Endothelial cell of umbilical vein (primary cell): ENCODE results near the gene PCDH9. TPM values are rescaled to one million over a fixed set of nuclear protein-coding genes. Genes with fewer than 3 reads are reported as not detected.
"Not testable (repeated sequence)": the region's sequence is repeated elsewhere in the genome, so short reads cannot be mapped to it uniquely, and the experiment has no call there.

ENCODE experiments used
- BruUV-seq: library from RNA; stranded (reverse); fragments of 400-500 nt; replicated peaks from 2 replicates; lab custom pipeline; 2021; lab: Mats Ljungman, UMichigan
- CTCF ChIA-PET: fragments of 300-600, 350-600 bp; sonication (Branson Sonifier 250); formaldehyde crosslinking; loops from one replicate; lab custom pipeline; 2021; ENCODE audit warnings: antibody characterized with exemption, inconsistent platforms; lab: Charles Lee
- POLR2A ChIA-PET: fragments of 300-600, 350-600 bp; sonication (Branson Sonifier 250); formaldehyde crosslinking; loops from one replicate; lab custom pipeline; 2021; ENCODE audit warnings: antibody characterized with exemption, inconsistent platforms; lab: Charles Lee
- DNase-seq: peaks from one replicate; pipeline ENCODE4 v3.0.0-alpha.2; 2011; ENCODE audit warnings: low read depth, low spot score
- FAIRE-seq: peaks from 2 replicates; lab custom pipeline; 2011; peaks lifted over from hg19 to GRCh38; lab: Jason Lieb, UNC
- H2AFZ ChIP-seq: 2 replicates; pipeline ENCODE4 v1.6.0; 2012; ENCODE audit warnings: low read depth, low read length, control low read depth, inconsistent platforms
- H3K27ac ChIP-seq: 2 replicates; pipeline ENCODE4 v1.5.1; 2011; ENCODE audit warnings: low read depth, mild to moderate bottlenecking, control low read depth, low read length, moderate library complexity; ENCODE audit not compliant: insufficient read depth
- H3K27me3 ChIP-seq, 2 experiments: 2 replicates each; pipeline versions ENCODE4 v1.6.0 to v1.6.1; 2011; ENCODE audit warnings: low read length in 2 of 2, mixed read lengths in 1 of 2; ENCODE audit not compliant: control insufficient read depth in 2 of 2, insufficient read depth in 2 of 2
- H3K36me3 ChIP-seq, 2 experiments: 2 replicates in 1 of 2; 3 replicates in 1 of 2; pipeline ENCODE4 v1.5.1; 2011; ENCODE audit warnings: low read length in 2 of 2, mild to moderate bottlenecking in 1 of 2, moderate library complexity in 1 of 2; ENCODE audit not compliant: control insufficient read depth in 2 of 2, insufficient read depth in 2 of 2; ENCODE audit errors: extremely low read depth in 1 of 2
- H3K4me1 ChIP-seq: 3 replicates; pipeline ENCODE4 v1.5.1; 2011; ENCODE audit warnings: mild to moderate bottlenecking, low read length; ENCODE audit not compliant: control insufficient read depth, insufficient read depth; ENCODE audit errors: extremely low read depth
- H3K4me2 ChIP-seq: 2 replicates; pipeline ENCODE4 v1.6.1; 2011; ENCODE audit warnings: low read length, control low read depth, mixed read lengths; ENCODE audit not compliant: insufficient read depth
- H3K4me3 ChIP-seq, 3 experiments: fragments of 200-600 bp in 1 of 3; sonication (generic), shearing (Covaris generic) in 1 of 3; replicated peaks in 1 of 3; 2 replicates each; pipeline ENCODE4 v1.5.1; 2011 to 2016; ENCODE audit warnings: control low read depth in 3 of 3, low read length in 3 of 3, mild to moderate bottlenecking in 2 of 3, inconsistent platforms in 1 of 3, low read depth in 1 of 3, moderate library complexity in 1 of 3; ENCODE audit not compliant: insufficient read depth in 1 of 3
- H3K79me2 ChIP-seq: 2 replicates; pipeline ENCODE4 v1.6.0; 2012; ENCODE audit warnings: low read length, inconsistent platforms; ENCODE audit not compliant: control insufficient read depth, insufficient read depth
- H3K9ac ChIP-seq: replicated peaks from 2 replicates; pipeline ENCODE3; 2011; ENCODE audit warnings: low read length, control low read depth; ENCODE audit not compliant: insufficient read depth; ENCODE audit errors: extremely low read depth
- H3K9me1 ChIP-seq: replicated peaks from 3 replicates; pipeline ENCODE4 v1.6.0; 2011; ENCODE audit warnings: mild to moderate bottlenecking, low read length; ENCODE audit not compliant: control insufficient read depth, insufficient read depth; ENCODE audit errors: extremely low read depth
- H3K9me3 ChIP-seq: replicated peaks from 2 replicates; pipeline ENCODE4 v1.5.1; 2012; ENCODE audit warnings: low read length, inconsistent platforms; ENCODE audit not compliant: control insufficient read depth, insufficient read depth
- H4K20me1 ChIP-seq: replicated peaks from 2 replicates; pipeline ENCODE3; 2011; ENCODE audit warnings: mild to moderate bottlenecking, low read length; ENCODE audit not compliant: control insufficient read depth, insufficient read depth; ENCODE audit errors: extremely low read depth
- MAX ChIP-seq: IDR thresholded peaks from 2 replicates; pipeline ENCODE4 v1.6.1; 2011; ENCODE audit not compliant: insufficient read depth, insufficient read length
- MYC ChIP-seq: IDR thresholded peaks from one replicate; pipeline ENCODE4 v1.6.1; 2011; ENCODE audit warnings: mild to moderate bottlenecking, low read depth, low read length
- POLR2A ChIP-seq: IDR thresholded peaks from 2 replicates; pipeline ENCODE4 v1.6.1; 2012; ENCODE audit warnings: low read depth, mild to moderate bottlenecking, control low read depth, low read length
- POLR2AphosphoS5 ChIP-seq: IDR thresholded peaks from 2 replicates; pipeline ENCODE4 v1.6.1; 2012; ENCODE audit warnings: low read depth, mild to moderate bottlenecking, control low read depth, low read length, moderate library complexity; ENCODE audit not compliant: insufficient read depth
- dilution Hi-C: fragments of 300-500 bp; cut with MboI; formaldehyde crosslinking; loops from one replicate; pipeline ENCODE4 v1.15.0; 2019; ENCODE audit warnings: low sequenced_read_pairs; ENCODE audit not compliant: extremely low pct_ligation_motif_present
- intact Hi-C: fragments of 100-400 bp; cut with micrococcal nuclease; formaldehyde crosslinking; loops from one replicate; pipeline ENCODE4 v1.10.0; 2022
- polyA plus RNA-seq, 4 experiments: library from polyadenylated mRNA; depleted of rRNA in 3 of 4; stranded (reverse) in 3 of 4; unstranded in 1 of 4; fragments of >200 nt; gene quantifications; 2 replicates each; pipeline versions ENCODE4 v1.2.1 to v1.2.3, GENCODE V29; 2011 to 2012; ENCODE audit warnings: missing spikeins in 1 of 4
- total RNA-seq: library from RNA; stranded (reverse); gene quantifications from 2 replicates; pipeline ENCODE4 v1.2.3, GENCODE V29; 2021
- TF ChIP-seq, protein P1 (sequence below), 2 donors: IDR thresholded peaks; 1 replicate in 1 of 2; 2 replicates in 1 of 2; pipeline ENCODE4 v1.5.1; 2011; ENCODE audit warnings: low read length in 2 of 2, mild to moderate bottlenecking in 2 of 2, moderate library complexity in 2 of 2, control low read depth in 1 of 2, inconsistent platforms in 1 of 2, low read depth in 1 of 2; ENCODE audit not compliant: insufficient read depth in 1 of 2; ENCODE audit errors: extremely low read depth in 1 of 2

PCDH9 gene
- total and polyA plus RNA-seq, 2 donors (not counting 3 experiments of a cell fraction or from before 2014, with no cell fraction given), result 1.1 to 5.2 TPM

DNA sequence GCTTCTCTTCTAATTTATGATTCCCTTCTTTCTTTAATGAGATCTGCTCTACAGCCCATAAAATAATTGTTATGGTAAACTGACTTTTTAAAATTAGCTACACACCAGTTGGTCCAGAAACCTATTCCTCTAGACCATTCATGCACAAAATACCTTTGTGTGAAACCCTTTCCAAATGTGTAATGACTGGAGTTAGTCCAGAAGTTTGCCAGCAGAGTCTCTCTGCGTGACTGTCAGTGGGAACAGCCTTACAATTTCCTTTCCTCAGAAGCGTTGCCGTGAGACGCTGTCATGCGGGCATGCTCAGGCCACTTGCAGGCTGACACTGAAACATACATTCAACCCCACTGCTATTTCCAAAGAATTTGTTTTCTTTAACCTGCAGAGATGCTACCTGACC is 965.2 kb downstream of the PCDH9 start:
- dilution Hi-C loops, result no loop called here
- BruUV-seq, result no TSS peak
- no peak overlapping the region for H3K27ac ChIP-seq
- TF ChIP-seq MYC (no peak), POLR2A (no peak)
- TF ChIP-seq, protein P1, sequence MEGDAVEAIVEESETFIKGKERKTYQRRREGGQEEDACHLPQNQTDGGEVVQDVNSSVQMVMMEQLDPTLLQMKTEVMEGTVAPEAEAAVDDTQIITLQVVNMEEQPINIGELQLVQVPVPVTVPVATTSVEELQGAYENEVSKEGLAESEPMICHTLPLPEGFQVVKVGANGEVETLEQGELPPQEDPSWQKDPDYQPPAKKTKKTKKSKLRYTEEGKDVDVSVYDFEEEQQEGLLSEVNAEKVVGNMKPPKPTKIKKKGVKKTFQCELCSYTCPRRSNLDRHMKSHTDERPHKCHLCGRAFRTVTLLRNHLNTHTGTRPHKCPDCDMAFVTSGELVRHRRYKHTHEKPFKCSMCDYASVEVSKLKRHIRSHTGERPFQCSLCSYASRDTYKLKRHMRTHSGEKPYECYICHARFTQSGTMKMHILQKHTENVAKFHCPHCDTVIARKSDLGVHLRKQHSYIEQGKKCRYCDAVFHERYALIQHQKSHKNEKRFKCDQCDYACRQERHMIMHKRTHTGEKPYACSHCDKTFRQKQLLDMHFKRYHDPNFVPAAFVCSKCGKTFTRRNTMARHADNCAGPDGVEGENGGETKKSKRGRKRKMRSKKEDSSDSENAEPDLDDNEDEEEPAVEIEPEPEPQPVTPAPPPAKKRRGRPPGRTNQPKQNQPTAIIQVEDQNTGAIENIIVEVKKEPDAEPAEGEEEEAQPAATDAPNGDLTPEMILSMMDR (IDR thresholded peaks at IDR 0.05; ENCODE audit: extremely low read depth in 1 of 2, insufficient read depth in 1 of 2, low read depth in 1 of 2, low read length in 2 of 2), result no peak
- no peak for DNase-seq
- ChIA-PET POLR2A (no interaction called here), CTCF (no interaction called here)
- no peaks in the 10 kb centered on the region for H3K27me3 ChIP-seq
- no peak overlapping the region for H3K4me3 ChIP-seq
- H2AFZ ChIP-seq, result no peak overlapping the region
- no peaks in the 10 kb centered on the region for H3K36me3 ChIP-seq
- H3K9ac ChIP-seq, result no peak overlapping the region
- H3K4me1 ChIP-seq, result no peaks in the 10 kb centered on the region
- FAIRE-seq, result peak; percentile 47
- no peaks in the 10 kb centered on the region for H4K20me1 ChIP-seq
- H3K9me3 ChIP-seq, result no peaks in the 10 kb centered on the region
- intact Hi-C loops, result no loop called here
- H3K4me2 ChIP-seq, result no peak overlapping the region
- no peaks in the 10 kb centered on the region for H3K9me1 ChIP-seq
- H3K79me2 ChIP-seq, result no peaks in the 10 kb centered on the region

- no peak for FAIRE-seq
Measured at GRCh38 chr13:66262330-66262729, 967.8 kb downstream of the PCDH9 start.

GRCh38 chr13:66259426-66259825 is 970.7 kb downstream of the PCDH9 start:
- intact Hi-C loops, CTCF ChIA-PET: not testable (repeated sequence)

More at GRCh38 chr13:66262330-66262729, 967.8 kb downstream of the PCDH9 start:
- intact Hi-C loops, result no loop called here
- Histone ChIP-seq H3K9me3 (no peaks in the 10 kb centered on the region), H3K27ac (no peak overlapping the region), H3K79me2 (no peaks in the 10 kb centered on the region), H3K9me1 (no peaks in the 10 kb centered on the region), H2AFZ (no peak overlapping the region), H3K9ac (no peak overlapping the region), H3K27me3 (no peaks in the 10 kb centered on the region), H3K4me1 (no peaks in the 10 kb centered on the region), H3K4me2 (no peak overlapping the region), H4K20me1 (no peaks in the 10 kb centered on the region), H3K4me3 (no peak overlapping the region), H3K36me3 (no peaks in the 10 kb centered on the region)
- BruUV-seq, result no TSS peak
- TF ChIP-seq MAX (no peak), POLR2A (no peak), POLR2AphosphoS5 (no peak)
- ChIA-PET CTCF (no interaction called here), POLR2A (no interaction called here)
- DNase-seq, result no peak
- dilution Hi-C loops, result no loop called here

More at GRCh38 chr13:66259426-66259825, 970.7 kb downstream of the PCDH9 start:
- BruUV-seq, H3K9me1 ChIP-seq, H3K9ac ChIP-seq, H3K36me3 ChIP-seq, DNase-seq, H4K20me1 ChIP-seq, H3K4me2 ChIP-seq, POLR2A ChIA-PET, H3K4me3 ChIP-seq, H3K27me3 ChIP-seq, H2AFZ ChIP-seq, H3K27ac ChIP-seq, H3K4me1 ChIP-seq, FAIRE-seq, H3K79me2 ChIP-seq, H3K9me3 ChIP-seq, dilution Hi-C loops: not testable (repeated sequence)
